ENCODE measurements around the gene EDDM3A. TPM values are rescaled to one million over a fixed set of nuclear protein-coding genes. Genes with fewer than 3 reads are reported as not detected.
"Not testable (repeated sequence)": the region's sequence is repeated elsewhere in the genome, so short reads cannot be mapped to it uniquely, and the experiment has no call there.

Gene EDDM3A
- total RNA-seq, 2 experiments from 2014 or later, result not detected

- no peak overlapping the region for H3K27ac Mint-ChIP-seq
- no peaks in the 10 kb centered on the region for H3K36me3 Mint-ChIP-seq (ENCODE audit: low read depth)
- intact Hi-C loops (cut with micrococcal nuclease), result no loop called here
- DNase-seq, result no peak
- H3K27me3 Mint-ChIP-seq (ENCODE audit: low read depth), result peaks cover 1% of the 10 kb centered on the region
- no peak overlapping the region for H3K4me3 Mint-ChIP-seq
- peaks cover 3% of the 10 kb centered on the region for H3K4me1 Mint-ChIP-seq (ENCODE audit: low read depth)
- H3K9me3 Mint-ChIP-seq, result no peaks in the 10 kb centered on the region
- CTCF ChIA-PET, result interaction anchor here (1.4 kb wide), 1 partner anchor 161 kb away, joined by 4 read pairs; no protein-coding TSS in a partner anchor
Measured at GRCh38 chr14:20712904-20713303, 32.8 kb upstream of the EDDM3A start.

- no peak for DNase-seq
- H3K4me3 Mint-ChIP-seq, result no peak overlapping the region
- CTCF ChIA-PET, result interaction anchor here (0.6 to 1.4 kb wide), 2 partner anchors 138 to 159 kb away, joined by 3 to 4 read pairs; no protein-coding TSS in a partner anchor
- H3K27me3 Mint-ChIP-seq (ENCODE audit: low read depth), result peaks cover 1% of the 10 kb centered on the region
- H3K27ac Mint-ChIP-seq, result no peak overlapping the region
- no peaks in the 10 kb centered on the region for H3K9me3 Mint-ChIP-seq
- H3K4me1 Mint-ChIP-seq (ENCODE audit: low read depth), result peaks cover 3% of the 10 kb centered on the region
- intact Hi-C loops (cut with micrococcal nuclease), result no loop called here
- no peaks in the 10 kb centered on the region for H3K36me3 Mint-ChIP-seq (ENCODE audit: low read depth)
Measured at GRCh38 chr14:20714593-20715250, 31.0 kb upstream of the EDDM3A start.

DNA sequence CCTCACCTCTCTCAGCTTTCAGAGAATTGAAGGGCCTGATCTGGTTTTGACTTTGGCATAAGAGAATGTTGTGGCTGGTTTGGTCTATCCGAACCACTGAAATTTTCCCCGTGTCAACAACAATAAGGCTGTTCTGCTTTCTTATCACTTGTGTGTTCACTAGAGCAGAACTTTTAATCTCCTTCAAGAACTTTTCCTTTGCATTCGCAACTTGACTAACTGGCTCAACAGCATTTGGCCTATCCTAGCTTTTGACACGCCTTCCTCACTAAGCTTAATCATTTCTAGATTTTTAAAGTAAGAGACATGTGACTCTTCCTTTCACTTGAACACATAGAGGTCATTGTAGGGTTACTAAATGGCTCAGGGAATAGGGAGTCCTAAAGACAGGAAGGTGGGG is 25.9 kb upstream of the EDDM3A start:
- Mint-ChIP-seq H3K27ac (no peak overlapping the region), H3K27me3 (ENCODE audit: low read depth) (peaks cover 22% of the 10 kb centered on the region), H3K4me3 (no peak overlapping the region), H3K9me3 (no peaks in the 10 kb centered on the region), H3K4me1 (ENCODE audit: low read depth) (peaks cover 7% of the 10 kb centered on the region), H3K36me3 (ENCODE audit: low read depth) (no peaks in the 10 kb centered on the region)
- no peak for DNase-seq
- CTCF ChIA-PET, result interaction anchor here (0.8 kb wide), 1 partner anchor 8 kb away, joined by 3 read pairs; no protein-coding TSS in a partner anchor
- intact Hi-C loops (cut with micrococcal nuclease), result no loop called here

DNA sequence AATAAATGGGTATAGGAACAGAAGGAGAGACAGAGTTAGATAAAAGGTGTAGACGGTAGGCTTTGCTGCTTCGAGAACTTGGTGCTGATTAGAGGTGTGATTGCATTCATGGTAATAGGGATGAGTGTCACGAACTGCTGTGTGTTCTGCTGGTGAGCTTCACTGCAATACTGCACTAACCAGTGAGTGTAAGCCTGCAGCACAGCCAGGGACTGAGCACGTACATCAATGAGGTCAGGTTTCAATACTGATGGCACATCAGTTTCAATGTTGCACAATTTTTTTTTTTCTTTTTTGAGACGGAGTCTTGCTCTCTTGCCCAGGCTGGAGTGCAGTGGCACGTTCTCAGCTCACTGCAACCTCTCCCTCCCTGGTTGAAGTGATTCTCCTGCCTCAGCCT is 24.9 kb upstream of the EDDM3A start:
- no peak for DNase-seq
- Mint-ChIP-seq H3K27me3 (ENCODE audit: low read depth) (peaks cover 27% of the 10 kb centered on the region), H3K27ac (no peak overlapping the region), H3K36me3 (ENCODE audit: low read depth) (no peaks in the 10 kb centered on the region), H3K4me3 (no peak overlapping the region), H3K4me1 (ENCODE audit: low read depth) (peaks cover 4% of the 10 kb centered on the region), H3K9me3 (no peaks in the 10 kb centered on the region)
- intact Hi-C loops (cut with micrococcal nuclease), result no loop called here
- CTCF ChIA-PET, result no interaction called here

GRCh38 chr14:20722016-20722415 is 23.7 kb upstream of the EDDM3A start:
- Mint-ChIP-seq H3K27me3 (ENCODE audit: low read depth) (peaks cover 32% of the 10 kb centered on the region), H3K9me3 (no peaks in the 10 kb centered on the region), H3K4me1 (ENCODE audit: low read depth) (peaks cover 4% of the 10 kb centered on the region), H3K36me3 (ENCODE audit: low read depth) (no peaks in the 10 kb centered on the region), H3K27ac (no peak overlapping the region), H3K4me3 (no peak overlapping the region)
- intact Hi-C loops (cut with micrococcal nuclease), result no loop called here
- DNase-seq, result no peak
- CTCF ChIA-PET, result no interaction called here

DNA sequence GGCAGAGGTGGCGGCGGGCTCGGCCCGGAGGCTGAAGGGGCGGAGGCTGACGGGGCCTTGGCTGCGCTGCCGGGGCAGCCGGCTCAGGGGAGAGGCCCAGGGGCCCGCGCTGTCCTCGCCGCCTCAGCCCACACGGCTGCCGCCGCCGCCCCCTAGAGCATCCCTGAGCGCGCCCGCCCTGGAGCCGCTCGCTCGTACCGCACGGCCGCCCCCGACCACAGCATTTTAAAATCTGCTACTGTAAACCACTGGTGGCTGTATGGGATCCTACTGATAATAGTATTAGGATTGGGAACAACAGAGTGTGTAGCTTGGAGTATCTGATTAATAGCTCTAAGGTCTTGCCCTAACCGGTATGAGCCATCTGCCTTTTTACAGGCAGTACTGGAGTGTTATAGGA is 22.2 kb upstream of the EDDM3A start:
- no peak for DNase-seq
- H3K27me3 Mint-ChIP-seq (ENCODE audit: low read depth), result peaks cover 35% of the 10 kb centered on the region
- CTCF ChIA-PET, result no interaction called here
- peaks cover 4% of the 10 kb centered on the region for H3K4me1 Mint-ChIP-seq (ENCODE audit: low read depth)
- H3K9me3 Mint-ChIP-seq, result no peaks in the 10 kb centered on the region
- H3K4me3 Mint-ChIP-seq, result no peak overlapping the region
- H3K27ac Mint-ChIP-seq, result no peak overlapping the region
- intact Hi-C loops (cut with micrococcal nuclease), result no loop called here
- H3K36me3 Mint-ChIP-seq (ENCODE audit: low read depth), result no peaks in the 10 kb centered on the region

DNA sequence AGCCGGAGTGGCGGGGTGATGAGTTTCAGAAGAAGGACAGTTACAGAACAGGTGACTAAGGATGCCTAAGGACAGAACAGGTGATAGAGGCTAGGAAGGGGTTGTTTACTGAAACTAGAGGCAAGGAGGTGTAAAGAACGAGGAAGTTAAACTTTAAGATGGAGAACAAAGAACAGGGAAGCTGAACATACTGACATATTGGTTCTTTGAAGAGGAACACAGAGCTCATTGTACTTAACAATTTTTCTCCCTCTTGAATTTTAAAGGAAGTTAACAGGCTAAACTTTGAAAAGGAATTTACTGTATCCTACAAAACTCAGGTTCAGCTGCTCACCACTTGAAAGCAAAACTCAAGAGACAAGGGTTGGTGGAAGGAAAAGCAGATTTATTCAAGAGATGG is 19.6 kb upstream of the EDDM3A start:
- H3K4me3 Mint-ChIP-seq; H3K36me3 Mint-ChIP-seq (ENCODE audit: low read depth); DNase-seq; intact Hi-C loops (cut with micrococcal nuclease); H3K27ac Mint-ChIP-seq; H3K4me1 Mint-ChIP-seq (ENCODE audit: low read depth); H3K9me3 Mint-ChIP-seq: not testable (repeated sequence)
- CTCF ChIA-PET, result interaction anchor here (1.5 kb wide), 1 partner anchor 69 kb away, joined by 3 read pairs; no protein-coding TSS in a partner anchor
- peaks cover 35% of the 10 kb centered on the region for H3K27me3 Mint-ChIP-seq (ENCODE audit: low read depth)

GRCh38 chr14:20726531-20726930 is 19.2 kb upstream of the EDDM3A start:
- Mint-ChIP-seq H3K27ac (no peak overlapping the region), H3K36me3 (ENCODE audit: low read depth) (no peaks in the 10 kb centered on the region), H3K9me3 (no peaks in the 10 kb centered on the region), H3K4me3 (no peak overlapping the region), H3K4me1 (ENCODE audit: low read depth) (peaks cover 4% of the 10 kb centered on the region), H3K27me3 (ENCODE audit: low read depth) (peaks cover 35% of the 10 kb centered on the region)
- CTCF ChIA-PET, result interaction anchor here (1.5 kb wide), 1 partner anchor 70 kb away, joined by 3 read pairs; no protein-coding TSS in a partner anchor
- no peak for DNase-seq
- intact Hi-C loops (cut with micrococcal nuclease), result no loop called here

- no peak overlapping the region for H3K4me3 Mint-ChIP-seq
- H3K27ac Mint-ChIP-seq, result no peak overlapping the region
- CTCF ChIA-PET, result interaction anchor here (1.0 to 1.4 kb wide), 2 partner anchors 24 to 27 kb away, joined by 3 read pairs; no protein-coding TSS in a partner anchor
- no peaks in the 10 kb centered on the region for H3K36me3 Mint-ChIP-seq (ENCODE audit: low read depth)
- H3K27me3 Mint-ChIP-seq (ENCODE audit: low read depth), result peaks cover 8% of the 10 kb centered on the region
- DNase-seq, result no peak
- H3K9me3 Mint-ChIP-seq, result no peaks in the 10 kb centered on the region
- intact Hi-C loops (cut with micrococcal nuclease), result no loop called here
- no peaks in the 10 kb centered on the region for H3K4me1 Mint-ChIP-seq (ENCODE audit: low read depth)
Measured at GRCh38 chr14:20730891-20731290, 14.8 kb upstream of the EDDM3A start.

DNA sequence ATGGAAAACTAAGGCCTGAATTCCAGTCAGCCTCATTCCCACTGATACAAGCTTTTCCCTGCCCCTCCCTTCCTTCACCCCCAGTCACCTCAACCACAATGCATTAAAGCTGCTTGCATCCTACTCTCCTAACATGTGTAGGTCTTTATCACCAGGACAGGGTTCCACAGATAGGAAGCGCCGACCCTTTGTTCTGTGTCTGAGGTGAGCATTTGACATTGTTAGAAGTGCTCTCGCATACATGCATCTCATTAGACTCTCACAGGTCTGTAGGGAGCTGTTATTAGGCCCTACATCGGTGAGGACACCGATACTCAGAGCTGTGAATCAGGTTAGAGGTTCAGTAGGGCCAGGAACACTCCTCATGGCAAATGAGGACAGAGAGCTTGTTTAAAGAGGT is 13.2 kb upstream of the EDDM3A start:
- Mint-ChIP-seq H3K4me3 (no peak overlapping the region), H3K27ac (no peak overlapping the region), H3K4me1 (ENCODE audit: low read depth) (no peaks in the 10 kb centered on the region), H3K27me3 (ENCODE audit: low read depth) (peaks cover 3% of the 10 kb centered on the region), H3K36me3 (ENCODE audit: low read depth) (no peaks in the 10 kb centered on the region), H3K9me3 (no peaks in the 10 kb centered on the region)
- CTCF ChIA-PET, result no interaction called here
- no peak for DNase-seq
- intact Hi-C loops (cut with micrococcal nuclease), result no loop called here

DNA sequence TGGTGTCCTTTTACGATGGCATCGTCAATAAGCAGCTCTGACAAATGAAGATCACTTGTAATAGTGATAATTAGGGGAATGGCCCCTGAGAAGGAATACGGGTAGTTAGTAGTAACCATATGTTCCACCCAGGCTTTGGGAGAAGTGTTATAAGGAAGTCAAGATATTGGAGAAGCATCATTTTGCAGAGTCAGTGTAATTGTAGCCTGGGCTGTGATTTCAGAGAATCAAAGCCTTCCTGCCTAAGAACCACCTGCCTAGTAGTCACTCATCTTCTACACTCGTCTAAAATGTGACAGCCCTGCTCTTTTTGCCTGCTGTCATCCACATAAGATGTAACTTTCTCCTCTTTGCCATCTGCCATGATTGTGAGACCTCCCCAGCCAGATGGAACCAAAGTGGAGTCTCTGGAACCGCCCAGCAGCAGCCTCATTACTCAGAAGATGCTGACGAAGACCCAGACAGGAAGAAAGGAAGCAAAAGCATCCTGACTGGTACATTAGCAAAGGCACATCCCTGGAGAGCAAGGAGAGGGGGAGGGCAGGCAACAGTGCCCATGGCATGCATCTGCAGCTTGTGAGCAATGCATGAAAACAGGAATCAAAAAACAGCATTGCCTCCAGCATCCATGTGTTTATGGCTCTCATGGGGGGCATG is 12.6 kb upstream of the EDDM3A start:
- no peak overlapping the region for H3K4me3 Mint-ChIP-seq
- H3K27me3 Mint-ChIP-seq (ENCODE audit: low read depth), result no peaks in the 10 kb centered on the region
- no peak for DNase-seq
- no peak overlapping the region for H3K27ac Mint-ChIP-seq
- H3K9me3 Mint-ChIP-seq, result no peaks in the 10 kb centered on the region
- CTCF ChIA-PET, result interaction anchor here (0.8 to 1.3 kb wide), 2 partner anchors 13 to 124 kb away, joined by 3 read pairs; partner anchors contain the start of gene EDDM3A
- intact Hi-C loops (cut with micrococcal nuclease), result no loop called here
- H3K36me3 Mint-ChIP-seq (ENCODE audit: low read depth), result no peaks in the 10 kb centered on the region
- H3K4me1 Mint-ChIP-seq (ENCODE audit: low read depth), result no peaks in the 10 kb centered on the region

DNA sequence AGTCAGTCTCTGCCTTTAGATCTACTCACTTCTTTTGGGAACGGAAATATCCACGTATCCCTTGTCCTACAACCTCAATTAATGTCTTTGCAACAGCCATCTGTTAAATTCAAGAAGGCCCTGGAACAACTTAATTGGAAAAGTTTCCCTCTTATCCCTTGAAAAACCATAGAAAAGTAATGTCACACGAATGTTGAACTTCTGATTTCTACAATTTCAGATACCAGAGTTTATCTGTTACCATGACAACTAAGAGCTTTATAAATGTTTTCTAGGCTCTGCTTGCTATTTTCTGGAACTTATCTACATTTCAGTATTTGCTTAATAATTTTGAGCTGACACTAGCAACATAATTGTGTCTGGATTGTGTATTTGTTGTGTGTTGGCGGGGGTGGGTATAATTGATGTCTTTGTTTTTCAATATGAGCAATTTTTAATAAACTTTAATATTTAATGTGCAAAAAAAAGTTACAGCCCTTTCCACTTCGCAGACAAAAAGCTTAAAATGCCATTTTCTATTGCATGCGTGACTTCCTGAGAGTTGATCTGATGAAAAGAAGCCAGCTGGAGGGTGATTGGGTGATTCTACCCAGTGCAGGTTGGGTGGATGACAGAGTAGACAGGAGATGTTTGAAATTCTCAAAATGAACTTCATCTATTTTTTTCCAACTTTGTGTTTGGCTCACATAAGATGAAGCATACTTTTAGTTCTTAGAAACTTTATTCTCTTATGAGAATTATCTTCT is 11.8 kb upstream of the EDDM3A start:
- Mint-ChIP-seq H3K4me1 (ENCODE audit: low read depth) (no peaks in the 10 kb centered on the region), H3K36me3 (ENCODE audit: low read depth) (no peaks in the 10 kb centered on the region), H3K4me3 (no peak overlapping the region), H3K27ac (no peak overlapping the region), H3K9me3 (no peaks in the 10 kb centered on the region), H3K27me3 (ENCODE audit: low read depth) (no peaks in the 10 kb centered on the region)
- CTCF ChIA-PET, result interaction anchor here (0.8 to 1.4 kb wide), 3 partner anchors 12 to 237 kb away, joined by 3 read pairs; partner anchors contain the start of gene EDDM3A
- no peak for DNase-seq
- intact Hi-C loops (cut with micrococcal nuclease), result no loop called here
